Measurements from ENCODE around the gene PGA3. TPM values are rescaled to one million over a fixed set of nuclear protein-coding genes. Genes with fewer than 3 reads are reported as not detected.
"Not testable (repeated sequence)": the region's sequence is repeated elsewhere in the genome, so short reads cannot be mapped to it uniquely, and the experiment has no call there.

The PGA3 gene
- total RNA-seq, 1 experiment from 2014 or later, result not detected

- not testable (repeated sequence) for H2AFZ ChIP-seq (ENCODE audit: low read length); H3K27ac ChIP-seq (ENCODE audit: low read length); H3K9me3 ChIP-seq (ENCODE audit: low read length); H3K36me3 ChIP-seq (ENCODE audit: insufficient read depth, low read length); H3K4me1 ChIP-seq (ENCODE audit: low read length); H4K20me1 ChIP-seq (ENCODE audit: insufficient read depth, low read depth, low read length); H3K9ac ChIP-seq (ENCODE audit: low read length); H3K79me2 ChIP-seq (ENCODE audit: low read length); H3K4me2 ChIP-seq (ENCODE audit: low read depth, low read length, poor library complexity, severe bottlenecking); H3K4me3 ChIP-seq (ENCODE audit: low read length); H3K27me3 ChIP-seq (ENCODE audit: low read length); H3K9me2 ChIP-seq (replicated peaks; ENCODE audit: insufficient read depth, low read length); DNase-seq
These were observed 33.8 kb downstream of the PGA3 start for GRCh38 chr11:61237130-61237529.

GRCh38 chr11:61240288-61240687, 37.0 kb downstream of the PGA3 start:
- H4K20me1 ChIP-seq (ENCODE audit: insufficient read depth, low read depth, low read length); H3K4me2 ChIP-seq (ENCODE audit: low read depth, low read length, poor library complexity, severe bottlenecking); H3K9me2 ChIP-seq (replicated peaks; ENCODE audit: insufficient read depth, low read length): not testable (repeated sequence)

GRCh38 chr11:61240875-61241274, 37.6 kb downstream of the PGA3 start, which contains the start of gene PGA5:
Gene PGA5 (plus strand): TSS chr11:61241175. CDS start chr11:61241227, 52 bp downstream.
- H3K9ac ChIP-seq (ENCODE audit: low read length); H2AFZ ChIP-seq (ENCODE audit: low read length); H4K20me1 ChIP-seq (ENCODE audit: insufficient read depth, low read depth, low read length); H3K27ac ChIP-seq (ENCODE audit: low read length); H3K4me1 ChIP-seq (ENCODE audit: low read length); H3K36me3 ChIP-seq (ENCODE audit: insufficient read depth, low read length); H3K4me3 ChIP-seq (ENCODE audit: low read length); H3K4me2 ChIP-seq (ENCODE audit: low read depth, low read length, poor library complexity, severe bottlenecking); H3K9me3 ChIP-seq (ENCODE audit: low read length); H3K27me3 ChIP-seq (ENCODE audit: low read length); DNase-seq; H3K79me2 ChIP-seq (ENCODE audit: low read length); H3K9me2 ChIP-seq (replicated peaks; ENCODE audit: insufficient read depth, low read length): not testable (repeated sequence)

More at GRCh38 chr11:61240288-61240687, 37.0 kb downstream of the PGA3 start:
- not testable (repeated sequence) for H3K36me3 ChIP-seq (ENCODE audit: insufficient read depth, low read length); DNase-seq; H3K79me2 ChIP-seq (ENCODE audit: low read length); H2AFZ ChIP-seq (ENCODE audit: low read length); H3K9me3 ChIP-seq (ENCODE audit: low read length); H3K27ac ChIP-seq (ENCODE audit: low read length); H3K27me3 ChIP-seq (ENCODE audit: low read length); H3K4me3 ChIP-seq (ENCODE audit: low read length); H3K4me1 ChIP-seq (ENCODE audit: low read length); H3K9ac ChIP-seq (ENCODE audit: low read length)

GRCh38 chr11:61241526-61241925, 38.2 kb downstream of the PGA3 start:
- H3K36me3 ChIP-seq (ENCODE audit: insufficient read depth, low read length); H3K79me2 ChIP-seq (ENCODE audit: low read length); H4K20me1 ChIP-seq (ENCODE audit: insufficient read depth, low read depth, low read length); H3K27ac ChIP-seq (ENCODE audit: low read length); DNase-seq; H2AFZ ChIP-seq (ENCODE audit: low read length); H3K9ac ChIP-seq (ENCODE audit: low read length); H3K4me2 ChIP-seq (ENCODE audit: low read depth, low read length, poor library complexity, severe bottlenecking); H3K9me3 ChIP-seq (ENCODE audit: low read length); H3K4me3 ChIP-seq (ENCODE audit: low read length); H3K9me2 ChIP-seq (replicated peaks; ENCODE audit: insufficient read depth, low read length); H3K4me1 ChIP-seq (ENCODE audit: low read length); H3K27me3 ChIP-seq (ENCODE audit: low read length): not testable (repeated sequence)

GRCh38 chr11:61245284-61245964, 42.1 kb downstream of the PGA3 start:
- H3K4me1 ChIP-seq (ENCODE audit: low read length); H3K79me2 ChIP-seq (ENCODE audit: low read length); H3K4me2 ChIP-seq (ENCODE audit: low read depth, low read length, poor library complexity, severe bottlenecking); H4K20me1 ChIP-seq (ENCODE audit: insufficient read depth, low read depth, low read length); H3K9ac ChIP-seq (ENCODE audit: low read length); H3K36me3 ChIP-seq (ENCODE audit: insufficient read depth, low read length); DNase-seq; H3K27ac ChIP-seq (ENCODE audit: low read length); H2AFZ ChIP-seq (ENCODE audit: low read length); H3K9me2 ChIP-seq (replicated peaks; ENCODE audit: insufficient read depth, low read length); H3K27me3 ChIP-seq (ENCODE audit: low read length); H3K4me3 ChIP-seq (ENCODE audit: low read length); H3K9me3 ChIP-seq (ENCODE audit: low read length): not testable (repeated sequence)

- not testable (repeated sequence) for H3K4me1 ChIP-seq (ENCODE audit: low read length); H4K20me1 ChIP-seq (ENCODE audit: insufficient read depth, low read depth, low read length); DNase-seq; H3K9ac ChIP-seq (ENCODE audit: low read length); H3K27ac ChIP-seq (ENCODE audit: low read length); H3K4me3 ChIP-seq (ENCODE audit: low read length); H2AFZ ChIP-seq (ENCODE audit: low read length); H3K79me2 ChIP-seq (ENCODE audit: low read length); H3K27me3 ChIP-seq (ENCODE audit: low read length); H3K9me3 ChIP-seq (ENCODE audit: low read length); H3K36me3 ChIP-seq (ENCODE audit: insufficient read depth, low read length); H3K9me2 ChIP-seq (replicated peaks; ENCODE audit: insufficient read depth, low read length); H3K4me2 ChIP-seq (ENCODE audit: low read depth, low read length, poor library complexity, severe bottlenecking)
These were observed 44.8 kb downstream of the PGA3 start for GRCh38 chr11:61248071-61248470.

- not testable (repeated sequence) for H3K9me2 ChIP-seq (replicated peaks; ENCODE audit: insufficient read depth, low read length); H4K20me1 ChIP-seq (ENCODE audit: insufficient read depth, low read depth, low read length); H3K27me3 ChIP-seq (ENCODE audit: low read length); H3K4me2 ChIP-seq (ENCODE audit: low read depth, low read length, poor library complexity, severe bottlenecking); H3K4me1 ChIP-seq (ENCODE audit: low read length); H3K36me3 ChIP-seq (ENCODE audit: insufficient read depth, low read length); H3K79me2 ChIP-seq (ENCODE audit: low read length); H3K9me3 ChIP-seq (ENCODE audit: low read length); H3K9ac ChIP-seq (ENCODE audit: low read length); H3K4me3 ChIP-seq (ENCODE audit: low read length); H3K27ac ChIP-seq (ENCODE audit: low read length); DNase-seq; H2AFZ ChIP-seq (ENCODE audit: low read length)
These were observed 45.9 kb downstream of the PGA3 start for GRCh38 chr11:61249201-61249600.

- H3K4me2 ChIP-seq (ENCODE audit: low read depth, low read length, poor library complexity, severe bottlenecking); H3K9me3 ChIP-seq (ENCODE audit: low read length); DNase-seq; H3K4me1 ChIP-seq (ENCODE audit: low read length); H3K27ac ChIP-seq (ENCODE audit: low read length); H3K36me3 ChIP-seq (ENCODE audit: insufficient read depth, low read length); H4K20me1 ChIP-seq (ENCODE audit: insufficient read depth, low read depth, low read length); H3K9ac ChIP-seq (ENCODE audit: low read length); H3K9me2 ChIP-seq (replicated peaks; ENCODE audit: insufficient read depth, low read length); H3K27me3 ChIP-seq (ENCODE audit: low read length); H3K4me3 ChIP-seq (ENCODE audit: low read length); H2AFZ ChIP-seq (ENCODE audit: low read length); H3K79me2 ChIP-seq (ENCODE audit: low read length): not testable (repeated sequence)
These were observed 47.8 kb downstream of the PGA3 start for GRCh38 chr11:61250796-61251765.
